Endothelial cell (in vitro differentiated cells): ENCODE data around the gene PPFIA4. TPM values are rescaled to one million over a fixed set of nuclear protein-coding genes. Genes with fewer than 3 reads are reported as not detected.
A peak's percentile ranks its signal among the peaks of the same experiment; 100 is the strongest.

Experiments used
- DNase-seq: peaks from one replicate; pipeline ENCODE4 v3.0.0; 2021; ENCODE audit warnings: low spot score
- H3K27ac Mint-ChIP-seq: one replicate; pipeline ENCODE4 v1.8.0; 2021; ENCODE audit warnings: mixed read lengths, inconsistent platforms; ENCODE audit not compliant: unreplicated experiment
- H3K27me3 Mint-ChIP-seq: one replicate; pipeline ENCODE4 v1.8.0; 2021; ENCODE audit warnings: mild to moderate bottlenecking, moderate library complexity, mixed read lengths, inconsistent platforms; ENCODE audit not compliant: unreplicated experiment
- H3K36me3 Mint-ChIP-seq: one replicate; pipeline ENCODE4 v1.8.0; 2021; ENCODE audit warnings: mild to moderate bottlenecking, low read depth, mixed read lengths, inconsistent platforms; ENCODE audit not compliant: unreplicated experiment
- H3K4me1 Mint-ChIP-seq: one replicate; pipeline ENCODE4 v1.8.0; 2021; ENCODE audit warnings: mild to moderate bottlenecking, mixed read lengths, inconsistent platforms; ENCODE audit not compliant: unreplicated experiment
- H3K4me3 Mint-ChIP-seq: one replicate; pipeline ENCODE4 v1.8.0; 2021; ENCODE audit warnings: mild to moderate bottlenecking, mixed read lengths, inconsistent platforms; ENCODE audit not compliant: unreplicated experiment
- H3K9me3 Mint-ChIP-seq: one replicate; pipeline ENCODE4 v1.8.0; 2021; ENCODE audit warnings: mixed read lengths, inconsistent platforms; ENCODE audit not compliant: unreplicated experiment
- CTCF ChIP-seq: fragments of 200-600 bp; sonication (generic); IDR thresholded peaks from one replicate; pipeline ENCODE4 v1.5.0; 2021; ENCODE audit warnings: antibody characterized with exemption; ENCODE audit not compliant: unreplicated experiment
- total RNA-seq: library from RNA; stranded (reverse); fragmentation: NEBNext Ultra II Directional; extraction: Animal tissue kit (Norgen Biotek cat#: 25700); gene quantifications from one replicate; pipeline ENCODE4 v1.2.1, GENCODE V29; 2021; ENCODE audit not compliant: unreplicated experiment

The PPFIA4 gene
- total RNA-seq, 1 donor from 2014 or later, result 4.0 TPM

GRCh38 chr1:203025686-203026030, 633 bp upstream of the PPFIA4 start:
- Mint-ChIP-seq H3K36me3 (peaks cover 31% of the 10 kb centered on the region), H3K27me3 (peaks cover 14% of the 10 kb centered on the region), H3K4me1 (peaks cover 8% of the 10 kb centered on the region), H3K9me3 (no peaks in the 10 kb centered on the region), H3K27ac (peak overlapping the region; percentile 32), H3K4me3 (peak overlapping the region; percentile 87)
- no peak for TF ChIP-seq CTCF
- no peak for DNase-seq

DNA sequence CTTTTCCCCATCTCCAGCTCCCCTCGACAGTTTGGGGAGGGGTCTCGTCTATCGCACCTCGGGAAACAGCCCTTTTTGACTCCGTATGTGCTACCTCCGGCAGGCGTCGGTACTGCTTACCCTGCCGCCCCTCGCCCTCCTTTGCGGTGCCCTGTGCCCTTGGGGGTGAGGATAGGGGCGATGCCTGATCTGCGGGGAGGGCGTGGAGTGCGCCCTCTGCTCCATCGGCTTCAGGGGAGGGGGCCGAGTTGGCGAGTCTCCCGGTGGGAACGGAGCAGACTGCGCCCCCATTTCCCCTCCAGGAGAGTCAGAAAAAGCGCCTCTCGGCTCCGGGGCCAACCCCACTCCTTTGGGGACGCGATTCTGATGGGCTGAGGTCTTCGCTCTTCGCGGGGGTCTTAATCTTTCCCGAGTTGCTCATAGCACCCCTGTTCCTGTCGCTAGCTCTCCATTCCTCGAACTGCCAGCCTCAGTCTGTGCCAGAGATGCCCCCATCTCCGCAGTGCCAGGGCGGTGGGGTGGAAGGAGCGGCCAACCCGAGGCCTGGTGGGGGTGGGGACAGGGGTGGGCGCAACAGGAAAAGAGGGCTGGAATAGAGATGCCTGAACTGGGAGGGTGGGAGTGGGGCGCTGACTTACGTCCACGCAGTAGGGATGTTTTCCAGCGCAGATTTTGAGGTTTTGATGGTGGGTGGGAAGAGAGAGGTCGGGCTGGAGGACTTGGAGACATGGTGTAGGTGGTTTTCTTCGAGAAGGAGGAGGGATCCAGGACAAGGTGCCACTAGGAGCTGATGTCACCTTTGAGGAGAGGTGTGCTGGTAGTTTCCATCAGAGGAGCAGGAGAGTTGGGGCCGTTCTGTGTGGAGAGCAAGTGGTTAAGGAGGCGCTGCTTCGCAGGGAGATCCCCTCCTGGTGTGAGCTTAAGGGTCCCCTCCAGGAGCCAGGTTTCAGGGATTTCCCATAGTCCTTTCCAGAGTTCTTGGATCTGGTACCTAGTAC, 674 bp downstream of the PPFIA4 start:
- peaks cover 14% of the 10 kb centered on the region for H3K27me3 Mint-ChIP-seq
- TF ChIP-seq CTCF, result no peak
- H3K27ac Mint-ChIP-seq, result peak overlapping the region; percentile 61
- peak overlapping the region; percentile 73 for H3K4me3 Mint-ChIP-seq
- no peak for DNase-seq
- H3K36me3 Mint-ChIP-seq, result peaks cover 18% of the 10 kb centered on the region
- H3K4me1 Mint-ChIP-seq, result peaks cover 8% of the 10 kb centered on the region
- H3K9me3 Mint-ChIP-seq, result no peaks in the 10 kb centered on the region

DNA sequence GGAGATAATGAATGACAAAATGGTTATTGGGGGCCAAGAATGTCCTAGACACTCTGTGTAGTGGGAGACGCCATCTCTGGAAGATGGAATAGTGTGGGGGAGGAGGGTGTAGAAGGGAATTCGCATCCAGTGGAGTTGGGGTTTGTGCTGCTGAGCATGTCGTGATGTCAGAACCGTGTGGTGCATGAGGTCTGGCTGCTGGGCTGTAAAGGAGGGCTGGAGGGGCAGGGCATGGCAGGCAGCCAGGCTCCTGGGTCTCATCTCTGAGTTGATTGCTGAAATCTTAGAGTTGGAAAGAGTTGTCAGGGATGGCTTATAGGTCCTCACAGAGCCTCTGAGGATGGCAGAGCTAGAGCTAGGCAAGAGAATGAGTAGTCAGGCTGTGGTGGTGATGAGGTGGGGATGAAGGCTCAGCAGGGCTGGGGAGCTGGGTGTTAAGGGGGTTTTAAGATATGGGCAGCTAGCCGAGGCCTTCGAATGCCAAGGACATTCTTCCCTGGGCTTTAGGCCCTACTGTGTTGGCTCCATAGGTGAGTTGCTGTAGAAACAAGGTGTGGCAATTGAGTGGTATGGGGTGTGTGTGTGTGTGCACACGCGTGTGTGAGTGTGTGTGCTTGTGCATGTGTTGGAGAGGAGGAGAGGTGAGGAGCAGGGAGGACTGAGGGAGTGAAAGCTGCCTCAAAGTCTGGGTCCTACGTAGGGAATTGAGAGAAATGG, 1.9 kb downstream of the PPFIA4 start:
- Mint-ChIP-seq H3K27me3 (peaks cover 14% of the 10 kb centered on the region), H3K9me3 (no peaks in the 10 kb centered on the region), H3K4me3 (peak overlapping the region; percentile 68), H3K36me3 (peaks cover 17% of the 10 kb centered on the region), H3K27ac (peak overlapping the region; percentile 61), H3K4me1 (peaks cover 8% of the 10 kb centered on the region)
- no peak for DNase-seq
- TF ChIP-seq CTCF, result no peak

GRCh38 chr1:203028784-203029553, 2.7 kb downstream of the PPFIA4 start:
- peaks cover 14% of the 10 kb centered on the region for H3K27me3 Mint-ChIP-seq
- H3K9me3 Mint-ChIP-seq, result no peaks in the 10 kb centered on the region

More at GRCh38 chr1:203028784-203029553, 2.7 kb downstream of the PPFIA4 start:
- H3K36me3 Mint-ChIP-seq, result peaks cover 20% of the 10 kb centered on the region
- no peak overlapping the region for H3K4me3 Mint-ChIP-seq
- no peak overlapping the region for H3K27ac Mint-ChIP-seq
- TF ChIP-seq CTCF, result no peak
- H3K4me1 Mint-ChIP-seq, result peaks cover 8% of the 10 kb centered on the region
- DNase-seq, result no peak
